Activated CD4-positive, alpha-beta T cell treated with anti-CD3 and anti-CD28 coated beads, Interleukin-2, amount 50 U/mL, for 4 hours (primary cell): ENCODE measurements around the gene USH1C.

Source experiments
- DNase-seq, 2 experiments: peaks; one replicate each; pipeline ENCODE4 v3.0.0-alpha.2; 2020

USH1C gene

DNA sequence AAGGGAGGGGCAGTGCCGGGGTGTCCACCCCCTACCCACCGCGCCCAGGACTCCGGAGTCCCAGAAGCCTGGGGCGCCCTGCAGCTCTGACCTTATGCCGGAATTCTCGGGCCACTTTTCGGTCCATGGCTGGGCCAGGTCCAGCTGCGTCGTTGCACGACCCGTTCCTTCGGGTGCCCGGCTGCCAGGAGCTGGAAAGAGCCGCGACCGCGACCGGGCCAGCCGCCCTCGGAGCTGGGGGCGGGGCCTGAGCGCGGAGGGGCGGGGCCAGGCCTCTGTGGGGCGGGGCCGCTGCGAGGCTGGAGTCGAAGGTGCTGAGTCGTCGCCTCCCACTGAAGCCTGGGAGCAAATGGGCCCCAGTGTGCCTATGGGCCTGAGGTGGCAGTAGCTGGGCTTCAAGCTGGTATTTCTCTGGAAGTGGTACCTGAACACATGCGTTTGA, at the start of gene USH1C:
Gene USH1C, minus strand, starts transcription at position 236 of the 442 bp plus-strand sequence. Its CDS starts 109 bp downstream, at position 127.
- DNase-seq = no peak

GRCh38 chr11:17593466-17594245, 49.4 kb upstream of the USH1C start:
- DNase-seq = no peak

GRCh38 chr11:17591293-17591692, 47.1 kb upstream of the USH1C start:
- DNase-seq = no peak

DNA sequence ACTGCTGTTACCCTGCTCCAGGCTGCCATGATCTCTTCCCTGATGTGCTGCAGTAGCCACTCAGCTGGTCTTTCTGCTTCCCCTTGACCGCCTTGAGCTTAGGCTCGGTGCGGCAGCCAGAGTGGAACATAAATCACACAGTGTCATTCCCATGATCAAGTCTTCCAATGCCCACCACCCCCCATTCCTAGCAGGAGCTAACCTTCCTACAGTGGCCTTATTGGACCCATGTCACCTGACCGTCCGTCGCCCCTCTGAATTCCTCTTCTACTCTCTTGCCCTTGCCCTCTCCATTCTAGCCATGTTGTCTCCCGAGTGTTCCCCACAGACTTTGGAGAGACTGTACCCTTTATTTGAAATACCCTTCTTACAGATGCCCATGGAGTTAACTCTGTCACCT, 46.2 kb upstream of the USH1C start:
- DNase-seq = no peak

DNA sequence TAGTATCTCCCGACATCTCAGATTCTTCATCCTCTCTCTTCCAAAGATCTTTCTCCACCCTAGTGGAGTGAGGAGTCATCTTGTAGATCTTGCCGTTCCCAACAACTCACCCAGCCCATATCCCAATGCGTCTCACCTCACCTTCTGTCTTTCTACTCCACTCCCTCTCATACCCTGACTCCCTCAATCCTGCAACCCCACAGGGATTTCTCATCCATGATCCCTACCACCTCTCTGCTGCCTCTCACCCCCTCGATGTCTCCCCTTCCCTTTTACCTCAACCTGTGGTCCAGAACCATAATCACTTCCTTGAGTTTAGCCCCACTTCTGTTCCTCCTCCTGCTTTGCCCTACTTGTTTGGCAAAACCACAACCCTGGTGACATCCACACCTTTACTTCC, 44.5 kb upstream of the USH1C start:
- DNase-seq = no peak

- no peak for DNase-seq
Measured at GRCh38 chr11:17588166-17588565, 44.0 kb upstream of the USH1C start.

GRCh38 chr11:17585911-17586695, 41.9 kb upstream of the USH1C start:
- no peak for DNase-seq

DNA sequence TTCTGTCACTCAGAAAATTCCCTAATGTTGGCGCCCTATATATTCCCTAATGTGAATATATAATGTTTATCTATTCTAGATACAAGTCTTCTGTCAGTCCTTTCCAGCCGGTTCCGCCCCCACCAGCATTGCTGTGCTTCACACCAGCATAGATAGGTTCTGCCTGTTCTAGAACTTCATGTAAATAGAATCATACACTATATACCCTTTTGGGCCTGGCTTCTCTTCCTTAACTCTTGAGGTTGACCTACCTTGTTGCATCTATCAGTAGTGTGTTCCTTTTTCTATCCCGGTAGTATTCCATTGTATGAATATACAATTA, 37.5 kb upstream of the USH1C start:
- no peak for DNase-seq

- DNase-seq = no peak
Measured at GRCh38 chr11:17581036-17581731, 37.0 kb upstream of the USH1C start.

GRCh38 chr11:17580271-17580670, 36.1 kb upstream of the USH1C start:
- DNase-seq = no peak

DNA sequence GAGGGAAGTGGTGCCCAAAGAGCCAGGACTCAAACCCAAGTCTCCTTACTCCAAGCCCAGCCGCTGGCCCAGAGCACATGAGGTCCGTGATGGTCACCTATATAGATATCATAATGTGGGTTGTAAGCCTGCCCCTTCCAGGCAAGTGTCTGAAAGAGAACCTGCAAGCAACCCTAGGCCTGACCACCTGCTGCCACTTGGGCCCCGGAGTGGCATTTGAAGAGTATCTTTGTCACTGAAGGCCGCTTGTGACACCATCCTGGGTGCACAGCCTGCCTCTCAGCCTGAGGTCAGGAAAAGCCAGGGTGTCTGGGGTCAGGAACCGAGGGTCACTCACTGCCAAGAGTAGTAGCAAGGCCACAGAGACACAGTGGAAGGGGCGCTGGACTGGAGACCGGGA, 35.2 kb upstream of the USH1C start:
- no peak for DNase-seq

DNA sequence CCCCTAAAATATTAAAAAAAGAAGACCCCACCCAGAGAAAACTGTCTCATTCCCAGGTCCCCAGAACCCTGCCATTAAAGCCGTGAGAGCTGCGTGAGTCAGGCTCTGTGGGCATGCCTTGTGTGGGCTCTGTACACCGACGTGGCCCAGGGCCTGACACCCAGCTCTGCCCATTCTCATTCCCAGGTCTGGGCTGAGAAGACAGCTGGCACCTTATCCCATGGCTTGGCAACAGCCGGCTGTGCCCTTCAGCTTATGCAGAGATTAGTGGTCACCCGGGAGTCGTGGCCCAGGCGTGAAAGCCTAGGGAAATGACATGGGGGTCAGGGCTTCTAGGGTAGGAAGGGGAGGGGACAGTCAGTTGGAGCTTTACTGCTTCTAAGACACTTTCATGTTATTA, 34.7 kb upstream of the USH1C start:
- no peak for DNase-seq

GRCh38 chr11:17578296-17578695, 34.1 kb upstream of the USH1C start:
- DNase-seq = no peak

DNA sequence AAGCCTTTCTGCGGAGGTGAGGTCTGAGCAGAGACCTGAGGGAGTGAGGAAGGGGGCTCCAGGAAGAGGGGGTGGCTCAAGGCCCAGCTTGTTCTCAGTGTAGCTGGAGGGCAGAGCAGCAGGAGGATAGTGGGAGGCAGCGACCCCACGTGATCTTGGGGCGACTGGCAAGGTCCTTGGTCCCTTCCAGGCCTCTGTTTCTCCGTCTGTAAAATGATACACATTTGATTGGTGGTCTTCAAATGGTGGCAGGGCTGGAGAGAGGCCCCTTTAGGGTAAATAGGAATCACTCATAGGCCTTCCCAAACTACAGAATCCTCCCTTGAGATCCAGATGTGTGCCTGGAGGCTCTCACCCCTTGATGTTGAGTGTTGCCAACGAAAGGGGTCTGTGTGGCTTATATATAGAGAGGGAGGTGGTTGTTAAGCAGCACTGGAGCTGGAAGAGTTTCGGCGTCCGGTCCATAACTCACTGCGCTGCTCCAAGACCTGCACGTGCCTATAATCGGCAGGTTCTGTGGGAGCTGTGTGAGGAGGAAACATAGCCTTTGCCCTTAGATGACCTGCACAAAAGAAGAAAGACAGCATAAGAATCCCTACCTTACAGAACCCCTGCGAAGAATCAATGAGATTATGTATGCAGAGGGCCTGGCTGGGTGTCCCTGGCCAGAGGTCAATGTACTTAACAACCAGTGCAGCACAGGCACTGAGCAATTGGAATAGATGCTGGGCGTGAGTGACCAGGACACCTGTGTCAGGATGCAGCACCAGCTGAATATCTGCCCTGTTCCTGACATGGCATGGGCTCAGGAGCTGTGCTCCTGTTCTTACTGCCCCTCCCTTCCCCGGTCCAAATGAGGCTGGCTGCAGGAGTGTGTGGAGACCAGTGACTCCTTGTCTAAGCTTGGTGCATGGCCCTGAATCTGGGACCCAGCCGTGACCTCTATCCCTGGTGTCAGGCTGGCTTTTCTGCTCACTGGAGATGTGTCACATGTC, 31.5 kb upstream of the USH1C start:
- DNase-seq = no peak

- no peak for DNase-seq
Measured at GRCh38 chr11:17574141-17575091, 30.2 kb upstream of the USH1C start.

DNA sequence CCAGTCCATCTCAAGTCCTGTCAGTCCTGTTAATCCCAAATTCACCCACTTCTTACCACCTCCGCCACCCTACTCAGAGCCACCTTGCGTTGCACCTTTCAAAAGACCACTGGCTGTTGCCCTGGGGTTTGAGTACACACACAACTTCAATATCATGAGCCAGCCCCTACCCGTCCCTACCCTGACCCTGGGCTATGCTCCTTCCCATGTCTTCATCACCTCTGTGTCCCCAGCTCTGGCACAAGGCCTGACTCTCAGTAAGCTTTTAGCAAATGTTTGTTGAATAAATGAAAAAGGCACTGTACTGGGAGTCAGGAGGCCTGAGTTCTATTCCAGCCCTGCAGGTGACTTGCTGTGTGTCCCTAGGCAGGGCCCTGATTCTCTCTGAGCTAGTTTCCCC, 29.3 kb upstream of the USH1C start:
- no peak for DNase-seq

DNA sequence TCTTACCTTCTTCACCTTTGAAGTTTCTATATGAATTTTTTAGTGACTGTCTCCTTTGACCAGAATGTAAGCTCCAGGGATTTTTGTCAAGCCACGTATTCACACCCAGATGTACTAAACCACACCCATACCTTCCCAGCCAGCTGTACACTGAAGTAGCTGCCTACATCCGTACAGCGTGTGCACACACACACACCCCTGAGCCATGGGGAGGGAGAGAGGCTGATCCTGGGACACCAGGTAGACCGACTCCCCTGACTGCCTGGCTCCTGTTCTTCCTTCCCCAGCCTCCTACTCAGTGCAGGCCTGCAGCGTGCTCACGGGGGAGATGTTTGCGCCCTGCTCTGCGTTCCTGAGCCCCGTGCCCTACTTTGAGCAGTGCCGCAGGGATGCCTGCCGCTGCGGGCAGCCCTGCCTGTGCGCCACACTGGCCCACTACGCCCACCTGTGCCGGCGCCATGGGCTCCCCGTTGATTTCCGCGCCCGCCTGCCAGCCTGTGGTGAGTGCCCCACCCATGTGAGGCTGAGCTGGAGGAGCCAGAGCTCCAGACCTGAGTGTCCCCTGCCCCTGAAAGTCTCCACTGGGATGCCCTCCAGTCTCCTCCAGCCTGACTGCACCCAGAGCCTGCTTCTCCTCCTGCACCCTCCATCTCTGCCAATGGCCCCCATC, 28.7 kb upstream of the USH1C start:
- DNase-seq = no peak

GRCh38 chr11:17572359-17572690, 28.1 kb upstream of the USH1C start:
- DNase-seq = no peak

GRCh38 chr11:17571431-17572358, 27.5 kb upstream of the USH1C start:
- DNase-seq = no peak

DNA sequence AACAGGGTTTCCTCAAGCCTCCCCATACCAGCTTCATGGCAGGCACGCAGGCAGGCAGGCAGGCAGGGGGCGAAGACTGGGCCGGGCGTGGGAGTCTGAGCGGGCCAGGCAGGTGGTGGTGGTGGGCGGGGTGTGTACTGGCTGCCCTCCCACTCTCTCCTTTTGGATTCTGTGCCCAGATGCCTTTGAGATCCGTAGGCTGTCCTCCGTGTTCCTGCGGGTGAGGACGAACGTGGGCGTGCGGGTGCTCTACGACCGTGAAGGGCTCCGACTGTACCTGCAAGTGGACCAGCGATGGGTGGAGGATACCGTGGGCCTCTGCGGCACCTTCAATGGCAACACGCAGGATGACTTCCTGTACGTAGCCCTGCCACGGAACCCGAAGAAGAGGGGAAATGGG, 25.8 kb upstream of the USH1C start:
- no peak for DNase-seq
